ENCODE data around the gene ANKRD53. TPM values are rescaled to one million over a fixed set of nuclear protein-coding genes. Genes with fewer than 3 reads are reported as not detected.

The ANKRD53 gene
- total RNA-seq, 1 experiment from 2014 or later = not detected

DNA sequence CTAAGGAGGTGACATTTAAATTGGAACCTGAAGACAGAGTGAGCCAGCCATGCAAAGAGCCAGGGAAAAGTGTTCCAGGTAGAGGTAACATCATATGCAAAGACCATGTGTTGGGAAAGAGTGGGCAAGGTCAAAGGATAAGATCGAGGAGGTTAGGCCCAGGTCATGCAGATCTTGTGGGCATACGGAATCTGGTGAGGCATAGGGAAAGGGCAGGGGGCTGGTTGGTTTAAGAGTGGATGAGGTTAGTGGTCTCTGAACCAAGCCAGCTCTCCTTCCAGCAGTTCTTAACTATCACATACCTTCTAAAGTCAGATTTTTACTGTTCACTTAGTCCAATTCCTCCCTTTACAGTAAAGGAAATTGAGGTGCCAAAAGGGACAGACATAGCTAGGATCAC, 3.0 kb downstream of the ANKRD53 start:
- no TSS peak for BruUV-seq (replicated peaks)
- no peak overlapping the region for H3K4me3 ChIP-seq

DNA sequence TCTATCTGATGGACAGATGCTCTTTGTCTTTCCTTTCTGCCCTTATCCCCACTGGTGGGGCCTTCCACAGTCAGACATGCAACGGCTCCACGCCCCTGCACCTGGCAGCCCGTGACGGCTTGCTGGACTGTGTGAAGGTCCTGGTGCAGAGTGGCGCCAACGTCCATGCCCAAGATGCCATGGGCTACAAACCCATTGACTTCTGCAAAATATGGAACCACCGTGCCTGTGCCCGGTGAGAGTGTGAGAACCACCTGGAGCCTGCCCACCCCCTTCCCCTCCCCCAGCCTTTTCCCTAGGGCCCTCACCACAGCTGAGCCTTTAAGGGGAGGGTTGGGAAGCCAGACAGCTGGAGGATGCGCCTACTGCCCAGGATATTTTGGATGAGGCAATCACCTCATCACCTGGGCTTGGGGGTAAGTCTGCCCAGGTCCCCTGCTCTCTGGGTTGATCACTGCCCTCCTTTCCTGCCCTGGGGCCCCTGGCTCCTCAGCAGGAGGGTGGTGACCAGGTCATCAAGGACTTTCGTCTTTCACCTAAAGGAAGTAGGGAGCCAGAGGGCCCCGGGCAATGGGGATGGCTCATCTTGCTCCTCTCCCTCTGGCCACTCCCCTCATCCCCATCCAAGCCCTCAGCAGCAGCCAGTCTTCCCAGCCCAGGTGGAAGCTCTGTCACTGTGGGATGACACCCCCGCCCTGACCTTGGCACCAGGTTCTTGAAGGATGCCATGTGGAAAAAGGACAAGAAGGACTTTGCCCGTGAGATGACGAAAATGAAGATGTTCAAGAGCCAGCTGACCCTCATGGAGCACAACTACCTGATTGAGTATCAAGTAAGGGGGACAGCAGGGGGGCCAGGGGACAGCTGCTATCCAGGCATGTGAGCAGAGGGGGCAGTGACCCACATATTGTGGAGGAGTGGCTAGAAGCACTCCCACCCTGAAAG, 3.7 kb downstream of the ANKRD53 start:
- H4K20me1 ChIP-seq (ENCODE audit: insufficient read depth) = no peaks in the 10 kb centered on the region; the same call in 1 of the 2 replicates
- ChIA-PET CTCF (no interaction called here), POLR2A (ENCODE audit: unreplicated experiment) (no interaction called here)
- intact Hi-C loops (cut with micrococcal nuclease; ENCODE audit: unreplicated experiment) = no loop called here
- H3K4me2 ChIP-seq = no peak overlapping the region
- TF ChIP-seq, protein P1, sequence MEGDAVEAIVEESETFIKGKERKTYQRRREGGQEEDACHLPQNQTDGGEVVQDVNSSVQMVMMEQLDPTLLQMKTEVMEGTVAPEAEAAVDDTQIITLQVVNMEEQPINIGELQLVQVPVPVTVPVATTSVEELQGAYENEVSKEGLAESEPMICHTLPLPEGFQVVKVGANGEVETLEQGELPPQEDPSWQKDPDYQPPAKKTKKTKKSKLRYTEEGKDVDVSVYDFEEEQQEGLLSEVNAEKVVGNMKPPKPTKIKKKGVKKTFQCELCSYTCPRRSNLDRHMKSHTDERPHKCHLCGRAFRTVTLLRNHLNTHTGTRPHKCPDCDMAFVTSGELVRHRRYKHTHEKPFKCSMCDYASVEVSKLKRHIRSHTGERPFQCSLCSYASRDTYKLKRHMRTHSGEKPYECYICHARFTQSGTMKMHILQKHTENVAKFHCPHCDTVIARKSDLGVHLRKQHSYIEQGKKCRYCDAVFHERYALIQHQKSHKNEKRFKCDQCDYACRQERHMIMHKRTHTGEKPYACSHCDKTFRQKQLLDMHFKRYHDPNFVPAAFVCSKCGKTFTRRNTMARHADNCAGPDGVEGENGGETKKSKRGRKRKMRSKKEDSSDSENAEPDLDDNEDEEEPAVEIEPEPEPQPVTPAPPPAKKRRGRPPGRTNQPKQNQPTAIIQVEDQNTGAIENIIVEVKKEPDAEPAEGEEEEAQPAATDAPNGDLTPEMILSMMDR (conservative IDR thresholded peaks at IDR 0.05) = no peak
- TF ChIP-seq EZH2 (IDR thresholded peaks at IDR 0.05; ENCODE audit: low read depth) = no peak
- no peak overlapping the region for H2AFZ ChIP-seq
- H3K36me3 ChIP-seq (ENCODE audit: low read depth) = no peaks in the 10 kb centered on the region
- H3K27me3 ChIP-seq (ENCODE audit: insufficient read depth, low read depth) = no peaks in the 10 kb centered on the region
- H3F3A ChIP-seq (ENCODE audit: insufficient read depth, low read depth) = peaks cover 6% of the 10 kb centered on the region; the same call in 1 of the 2 replicates
- no peak overlapping the region for H3K27ac ChIP-seq
- H3K9me3 ChIP-seq (ENCODE audit: insufficient read depth, low read depth) = no peaks in the 10 kb centered on the region
- H3K4me3 ChIP-seq = no peak overlapping the region
- H3K79me2 ChIP-seq (ENCODE audit: low read depth) = no peaks in the 10 kb centered on the region
- H3K9me2 ChIP-seq (ENCODE audit: insufficient read depth) = no peaks in the 10 kb centered on the region
- no peak for DNase-seq
- BruUV-seq (replicated peaks) = no TSS peak
- peaks cover 9% of the 10 kb centered on the region for H3K4me1 ChIP-seq (replicated peaks; ENCODE audit: insufficient read depth)

More for the DNA sequence above, 3.0 kb downstream of the ANKRD53 start:
- peaks cover 13% of the 10 kb centered on the region for H3K4me1 ChIP-seq (replicated peaks; ENCODE audit: insufficient read depth)
- DNase-seq = no peak
- H4K20me1 ChIP-seq (ENCODE audit: insufficient read depth) = no peaks in the 10 kb centered on the region; the same call in 1 of the 2 replicates
- ChIA-PET CTCF (no interaction called here), POLR2A (ENCODE audit: unreplicated experiment) (no interaction called here)
- no peaks in the 10 kb centered on the region for H3K79me2 ChIP-seq (ENCODE audit: low read depth)
- TF ChIP-seq, protein P1 (conservative IDR thresholded peaks at IDR 0.05) = no peak
- no peak for TF ChIP-seq EZH2 (IDR thresholded peaks at IDR 0.05; ENCODE audit: low read depth)
- no peaks in the 10 kb centered on the region for H3K36me3 ChIP-seq (ENCODE audit: low read depth)
- no peak overlapping the region for H3K4me2 ChIP-seq
- no peaks in the 10 kb centered on the region for H3K9me2 ChIP-seq (ENCODE audit: insufficient read depth)
- H3F3A ChIP-seq (ENCODE audit: insufficient read depth, low read depth) = peaks cover 6% of the 10 kb centered on the region; the same call in 1 of the 2 replicates
- H2AFZ ChIP-seq = no peak overlapping the region
- no peaks in the 10 kb centered on the region for H3K9me3 ChIP-seq (ENCODE audit: insufficient read depth, low read depth)
- no peak overlapping the region for H3K27ac ChIP-seq
- no peaks in the 10 kb centered on the region for H3K27me3 ChIP-seq (ENCODE audit: insufficient read depth, low read depth)
- intact Hi-C loops (cut with micrococcal nuclease; ENCODE audit: unreplicated experiment) = no loop called here

DNA sequence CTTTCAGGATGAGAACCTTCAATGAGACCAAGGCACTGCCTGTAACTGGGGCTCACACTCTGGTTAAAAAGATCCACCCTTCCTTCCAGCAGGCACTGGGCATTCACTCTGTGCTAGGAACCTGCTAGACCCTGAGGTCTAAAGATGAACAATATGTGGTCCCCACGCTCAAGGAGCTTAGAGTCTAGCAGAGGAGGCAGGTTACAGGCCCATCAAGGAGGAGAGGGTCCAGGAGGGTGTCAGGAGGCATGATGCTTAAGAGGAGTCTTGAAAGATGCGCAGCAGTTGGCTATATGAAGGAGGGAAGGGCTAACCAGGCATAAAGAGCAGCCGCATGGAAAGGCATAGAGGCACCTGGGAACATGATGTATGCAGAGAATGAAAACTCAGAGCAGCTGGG, 4.5 kb downstream of the ANKRD53 start:
- TF ChIP-seq EZH2 (IDR thresholded peaks at IDR 0.05; ENCODE audit: low read depth) = no peak
- TF ChIP-seq, protein P1 (conservative IDR thresholded peaks at IDR 0.05) = no peak
- Histone ChIP-seq H3K36me3 (ENCODE audit: low read depth) (no peaks in the 10 kb centered on the region), H4K20me1 (ENCODE audit: insufficient read depth) (no peaks in the 10 kb centered on the region; the same call in 1 of the 2 replicates), H3K4me1 (replicated peaks; ENCODE audit: insufficient read depth) (peaks cover 3% of the 10 kb centered on the region), H3K27me3 (ENCODE audit: insufficient read depth, low read depth) (no peaks in the 10 kb centered on the region), H2AFZ (no peak overlapping the region), H3F3A (ENCODE audit: insufficient read depth, low read depth) (peaks cover 4% of the 10 kb centered on the region; the same call in 1 of the 2 replicates), H3K4me2 (no peak overlapping the region), H3K79me2 (ENCODE audit: low read depth) (no peaks in the 10 kb centered on the region), H3K27ac (no peak overlapping the region), H3K9me2 (ENCODE audit: insufficient read depth) (no peaks in the 10 kb centered on the region), H3K9me3 (ENCODE audit: insufficient read depth, low read depth) (no peaks in the 10 kb centered on the region), H3K4me3 (no peak overlapping the region)
- intact Hi-C loops (cut with micrococcal nuclease; ENCODE audit: unreplicated experiment) = no loop called here
- no peak for DNase-seq
- CTCF ChIA-PET = no interaction called here
- POLR2A ChIA-PET (ENCODE audit: unreplicated experiment) = no interaction called here
- no TSS peak for BruUV-seq (replicated peaks)
